ENCODE results near the gene GRID1.
"Not testable (repeated sequence)": the region's sequence is repeated elsewhere in the genome, so short reads cannot be mapped to it uniquely, and the experiment has no call there.

GRID1 gene

GRCh38 chr10:86391986-86392722 is 25.6 kb upstream of the GRID1 start:
- no peak for DNase-seq

GRCh38 chr10:86391236-86391840 is 24.7 kb upstream of the GRID1 start:
- DNase-seq = no peak

GRCh38 chr10:86390337-86391120 is 23.9 kb upstream of the GRID1 start:
- no peak for DNase-seq

GRCh38 chr10:86389441-86390193 is 23.0 kb upstream of the GRID1 start:
- peak; percentile 82 for DNase-seq

GRCh38 chr10:86389109-86389440 is 22.5 kb upstream of the GRID1 start:
- not testable (repeated sequence) for DNase-seq

- no peak for DNase-seq
These were observed 21.6 kb upstream of the GRID1 start for GRCh38 chr10:86388119-86388704.

GRCh38 chr10:86387178-86387794 is 20.7 kb upstream of the GRID1 start:
- DNase-seq = peak; percentile 44

GRCh38 chr10:86385806-86386205 is 19.2 kb upstream of the GRID1 start:
- DNase-seq = no peak

GRCh38 chr10:86377797-86378146 is 11.2 kb upstream of the GRID1 start:
- DNase-seq = no peak

- DNase-seq = peak; percentile 93
These were observed 10.5 kb upstream of the GRID1 start for GRCh38 chr10:86376852-86377796.

GRCh38 chr10:86376403-86376802 is 9.8 kb upstream of the GRID1 start:
- no peak for DNase-seq

GRCh38 chr10:86375204-86375603 is 8.6 kb upstream of the GRID1 start:
- DNase-seq = no peak

GRCh38 chr10:86374664-86375063 is 8.1 kb upstream of the GRID1 start:
- DNase-seq = no peak

- no peak for DNase-seq
These were observed 7.2 kb upstream of the GRID1 start for GRCh38 chr10:86373828-86374227.

- DNase-seq = no peak
These were observed 6.7 kb upstream of the GRID1 start for GRCh38 chr10:86373251-86373650.

GRCh38 chr10:86372784-86373239 is 6.2 kb upstream of the GRID1 start:
- no peak for DNase-seq

GRCh38 chr10:86372119-86372783 is 5.7 kb upstream of the GRID1 start:
- no peak for DNase-seq

- no peak for DNase-seq
These were observed 5.1 kb upstream of the GRID1 start for GRCh38 chr10:86371691-86372090.

- DNase-seq = no peak
These were observed 4.5 kb upstream of the GRID1 start for GRCh38 chr10:86371116-86371515.

- no peak for DNase-seq
These were observed 3.5 kb upstream of the GRID1 start for GRCh38 chr10:86370006-86370585.

All from retina (tissue), 1 donor.